H9 (cell line): ENCODE data around the gene CFAP46. TPM values are rescaled to one million over a fixed set of nuclear protein-coding genes. Genes with fewer than 3 reads are reported as not detected.

Experiments
- DNase-seq: peaks from one replicate; pipeline ENCODE4 v3.0.0-alpha.2; 2017
- H2AFZ ChIP-seq: one replicate; pipeline ENCODE4 v1.6.1; 2013; ENCODE audit warnings: mild to moderate bottlenecking, low read length, control low read depth, moderate library complexity
- H2AK5ac ChIP-seq: 2 replicates; pipeline ENCODE4 v1.6.1; 2013; ENCODE audit warnings: low read length, control low read depth, mixed read lengths; ENCODE audit not compliant: insufficient read length
- H2BK120ac ChIP-seq: one replicate; pipeline ENCODE4 v1.6.1; 2013; ENCODE audit warnings: low read depth, mild to moderate bottlenecking, low read length, control low read depth, inconsistent platforms; ENCODE audit not compliant: poor library complexity, severe bottlenecking
- H2BK12ac ChIP-seq: 2 replicates; pipeline ENCODE4 v1.6.1; 2013; ENCODE audit warnings: low read length, control low read depth, mixed read lengths, low read depth; ENCODE audit not compliant: insufficient read length
- H2BK15ac ChIP-seq: 2 replicates; pipeline ENCODE4 v1.6.1; 2013; ENCODE audit warnings: low read depth, low read length, control low read depth
- H2BK20ac ChIP-seq: one replicate; pipeline ENCODE4 v1.6.1; 2013; ENCODE audit warnings: low read depth, mild to moderate bottlenecking, low read length, control low read depth, inconsistent platforms; ENCODE audit not compliant: poor library complexity, severe bottlenecking
- H2BK5ac ChIP-seq: 2 replicates; pipeline ENCODE4 v1.6.1; 2013; ENCODE audit warnings: low read length, control low read depth, mixed read lengths; ENCODE audit not compliant: insufficient read length
- H3K14ac ChIP-seq: 2 replicates; pipeline ENCODE4 v1.6.1; 2013; ENCODE audit warnings: low read length, control low read depth; ENCODE audit not compliant: insufficient read depth
- H3K18ac ChIP-seq: 2 replicates; pipeline ENCODE4 v1.6.1; 2013; ENCODE audit warnings: low read depth, mild to moderate bottlenecking, mixed read lengths, low read length, control low read depth; ENCODE audit not compliant: insufficient read length
- H3K23ac ChIP-seq: 2 replicates; pipeline ENCODE4 v1.6.1; 2013; ENCODE audit warnings: low read length, control low read depth, mixed read lengths, low read depth; ENCODE audit not compliant: insufficient read length
- H3K23me2 ChIP-seq: 2 replicates; pipeline ENCODE4 v1.6.1; 2013; ENCODE audit warnings: low read depth, mild to moderate bottlenecking, mixed read lengths, low read length, control low read depth; ENCODE audit not compliant: insufficient read length, poor library complexity, severe bottlenecking
- H3K27ac ChIP-seq: 2 replicates; pipeline ENCODE4 v1.5.1; 2013; ENCODE audit warnings: low read length, control low read depth, mixed read lengths, low read depth; ENCODE audit not compliant: insufficient read length
- H3K27me3 ChIP-seq: 2 replicates; pipeline ENCODE4 v1.6.1; 2013; ENCODE audit warnings: low read length, control low read depth, inconsistent platforms; ENCODE audit not compliant: insufficient read depth
- H3K4ac ChIP-seq: 2 replicates; pipeline ENCODE4 v1.6.1; 2013; ENCODE audit warnings: low read depth, mild to moderate bottlenecking, control low read depth, inconsistent platforms, low read length, moderate library complexity
- H3K4me1 ChIP-seq: 2 replicates; pipeline ENCODE4 v1.6.1; 2013; ENCODE audit warnings: low read length, control low read depth, inconsistent platforms; ENCODE audit not compliant: insufficient read depth
- H3K4me2 ChIP-seq: 2 replicates; pipeline ENCODE4 v1.6.1; 2013; ENCODE audit warnings: low read length, control low read depth, mixed read lengths; ENCODE audit not compliant: insufficient read length, insufficient read depth
- H3K56ac ChIP-seq: 2 replicates; pipeline ENCODE4 v1.6.1; 2013; ENCODE audit warnings: low read depth, mild to moderate bottlenecking, mixed read lengths, low read length, control low read depth; ENCODE audit not compliant: insufficient read length
- H3K79me1 ChIP-seq: 2 replicates; pipeline ENCODE4 v1.6.1; 2013; ENCODE audit warnings: low read depth, mild to moderate bottlenecking, moderate library complexity, low read length, control low read depth, inconsistent platforms; ENCODE audit not compliant: insufficient read depth, poor library complexity, severe bottlenecking
- H3K79me2 ChIP-seq: 2 replicates; pipeline ENCODE4 v1.6.1; 2013; ENCODE audit warnings: low read length, control low read depth, inconsistent platforms; ENCODE audit not compliant: insufficient read depth
- H3K9ac ChIP-seq: 2 replicates; pipeline ENCODE4 v1.6.1; 2013; ENCODE audit warnings: low read length, control low read depth, mixed read lengths; ENCODE audit not compliant: insufficient read length; ENCODE audit errors: extremely low read depth
- H3K9me3 ChIP-seq: one replicate; pipeline ENCODE4 v1.6.1; 2013; ENCODE audit warnings: low read depth, low read length, inconsistent platforms; ENCODE audit not compliant: control insufficient read depth
- H3T11ph ChIP-seq: one replicate; pipeline ENCODE4 v1.6.1; 2013; ENCODE audit warnings: mild to moderate bottlenecking, low read length, control low read depth, inconsistent platforms
- H4K20me1 ChIP-seq: one replicate; pipeline ENCODE4 v1.6.1; 2013; ENCODE audit not compliant: control insufficient read depth, insufficient read length, insufficient read depth
- H4K5ac ChIP-seq: 2 replicates; pipeline ENCODE4 v1.6.1; 2013; ENCODE audit warnings: low read depth, mild to moderate bottlenecking, mixed read lengths, low read length, control low read depth; ENCODE audit not compliant: insufficient read length
- H4K8ac ChIP-seq: replicated peaks from 2 replicates; pipeline ENCODE4 v1.6.1; 2013; ENCODE audit warnings: low read length, control low read depth, mixed read lengths, low read depth; ENCODE audit not compliant: insufficient read length
- H4K91ac ChIP-seq: 2 replicates; pipeline ENCODE4 v1.6.1; 2013; ENCODE audit warnings: low read depth, mild to moderate bottlenecking, moderate library complexity, mixed read lengths, low read length, control low read depth; ENCODE audit not compliant: insufficient read length
- H3K27ac Mint-ChIP-seq, 3 experiments: 2 replicates in 2 of 3; 3 replicates in 1 of 3; pipeline ENCODE4 v1.8.0; 2020 to 2021; ENCODE audit warnings: mixed read lengths in 3 of 3, mild to moderate bottlenecking in 1 of 3, moderate library complexity in 1 of 3
- H3K27me3 Mint-ChIP-seq: 2 replicates; pipeline ENCODE4 v1.8.0; 2021; ENCODE audit warnings: low read depth, mild to moderate bottlenecking, moderate library complexity, mixed read lengths
- H3K36me3 Mint-ChIP-seq, 3 experiments: 2 replicates in 2 of 3; 3 replicates in 1 of 3; pipeline ENCODE4 v1.8.0; 2020 to 2021; ENCODE audit warnings: low read depth in 3 of 3, mixed read lengths in 3 of 3; ENCODE audit not compliant: insufficient read depth in 1 of 3
- H3K4me1 Mint-ChIP-seq, 2 experiments: 2 replicates each; pipeline ENCODE4 v1.8.0; 2020; ENCODE audit warnings: mixed read lengths in 2 of 2
- H3K4me3 Mint-ChIP-seq, 2 experiments: 2 replicates in 1 of 2; 3 replicates in 1 of 2; pipeline ENCODE4 v1.8.0; 2020 to 2021; ENCODE audit warnings: mild to moderate bottlenecking in 2 of 2, mixed read lengths in 2 of 2, moderate library complexity in 1 of 2
- H3K9me3 Mint-ChIP-seq, 2 experiments: 2 replicates in 1 of 2; 3 replicates in 1 of 2; pipeline ENCODE4 v1.8.0; 2020; ENCODE audit warnings: mild to moderate bottlenecking in 2 of 2, mixed read lengths in 2 of 2, moderate library complexity in 1 of 2
- WGBS: extraction: QIAGEN DNeasy Blood & Tissue Kit; methylation state at CpG from one replicate; pipeline ENCODE4 v1.1.7; 2013; ENCODE audit warnings: missing lambda C conversion rate, low lambda C conversion rate, mixed read lengths; ENCODE audit not compliant: insufficient read length; ENCODE audit errors: extremely low coverage; 5-methylcytosine and 5-hydroxymethylcytosine counted together
- total RNA-seq: library from RNA; stranded (reverse); gene quantifications from 2 replicates; pipeline ENCODE4 v1.2.1, GENCODE V29; 2021
- TF ChIP-seq, protein P1 (sequence below): fragments of 200-600 bp; sonication (generic); conservative IDR thresholded peaks from 3 replicates; pipeline ENCODE4 v1.8.0; 2021; ENCODE audit warnings: antibody characterized with exemption, mild to moderate bottlenecking

Gene CFAP46
- total RNA-seq, 1 experiment from 2014 or later: 3.1 TPM

DNA sequence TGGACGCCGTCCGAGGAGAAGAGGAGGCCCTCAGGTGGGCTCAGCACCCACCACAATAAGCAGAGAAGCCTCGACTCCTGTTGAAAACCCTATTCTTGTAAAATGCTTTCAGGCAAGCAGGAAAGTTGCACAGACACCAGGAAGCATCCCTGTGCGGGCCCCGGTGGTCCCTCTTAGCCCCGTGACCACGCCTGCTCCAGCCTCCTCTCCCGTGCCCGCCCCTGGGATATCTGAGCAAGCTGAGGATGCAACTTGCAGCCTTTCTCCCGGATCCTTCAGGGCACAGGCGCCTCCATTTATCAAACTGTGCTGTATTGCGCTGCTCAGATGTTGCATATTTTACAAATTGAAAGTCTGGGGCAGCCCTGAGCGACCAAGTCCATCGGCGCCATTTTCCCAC, 72.7 kb downstream of the CFAP46 start:
- no peak overlapping the region for H2BK15ac ChIP-seq
- no peaks in the 10 kb centered on the region for H3K79me2 ChIP-seq
- H4K20me1 ChIP-seq: no peaks in the 10 kb centered on the region
- peak; percentile 16 for DNase-seq
- no peak overlapping the region for H2BK12ac ChIP-seq
- no peak overlapping the region for H3K4me2 ChIP-seq
- Mint-ChIP-seq H3K4me1 (peaks cover 0 to 3% of the 10 kb centered on the region in 2 experiments; a peak in 1 of 4 replicates), H3K27ac (no peak overlapping the region), H3K9me3 (peaks cover 8 to 14% of the 10 kb centered on the region in 2 experiments; a peak in 4 of 5 replicates), H3K4me3 (no peak overlapping the region), H3K27me3 (peaks cover 8% of the 10 kb centered on the region; the same call in 1 of the 2 replicates), H3K36me3 (no peaks in the 10 kb centered on the region; a peak in 1 of 7 replicates)
- TF ChIP-seq, protein P1, sequence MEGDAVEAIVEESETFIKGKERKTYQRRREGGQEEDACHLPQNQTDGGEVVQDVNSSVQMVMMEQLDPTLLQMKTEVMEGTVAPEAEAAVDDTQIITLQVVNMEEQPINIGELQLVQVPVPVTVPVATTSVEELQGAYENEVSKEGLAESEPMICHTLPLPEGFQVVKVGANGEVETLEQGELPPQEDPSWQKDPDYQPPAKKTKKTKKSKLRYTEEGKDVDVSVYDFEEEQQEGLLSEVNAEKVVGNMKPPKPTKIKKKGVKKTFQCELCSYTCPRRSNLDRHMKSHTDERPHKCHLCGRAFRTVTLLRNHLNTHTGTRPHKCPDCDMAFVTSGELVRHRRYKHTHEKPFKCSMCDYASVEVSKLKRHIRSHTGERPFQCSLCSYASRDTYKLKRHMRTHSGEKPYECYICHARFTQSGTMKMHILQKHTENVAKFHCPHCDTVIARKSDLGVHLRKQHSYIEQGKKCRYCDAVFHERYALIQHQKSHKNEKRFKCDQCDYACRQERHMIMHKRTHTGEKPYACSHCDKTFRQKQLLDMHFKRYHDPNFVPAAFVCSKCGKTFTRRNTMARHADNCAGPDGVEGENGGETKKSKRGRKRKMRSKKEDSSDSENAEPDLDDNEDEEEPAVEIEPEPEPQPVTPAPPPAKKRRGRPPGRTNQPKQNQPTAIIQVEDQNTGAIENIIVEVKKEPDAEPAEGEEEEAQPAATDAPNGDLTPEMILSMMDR: no peak
- no peak overlapping the region for H3K4ac ChIP-seq
- H3K56ac ChIP-seq: no peak overlapping the region
- H2BK20ac ChIP-seq: no peak overlapping the region
- no peak overlapping the region for H4K91ac ChIP-seq
- no peak overlapping the region for H4K8ac ChIP-seq
- H3K27ac ChIP-seq: no peak overlapping the region
- no peaks in the 10 kb centered on the region for H3K23me2 ChIP-seq
- H3T11ph ChIP-seq: no peak overlapping the region
- no peak overlapping the region for H2AFZ ChIP-seq
- H3K18ac ChIP-seq: no peak overlapping the region
- WGBS: no CpG with 5 or more reads among the region's 16 CpGs
- no peaks in the 10 kb centered on the region for H3K9me3 ChIP-seq
- no peak overlapping the region for H3K9ac ChIP-seq
- no peak overlapping the region for H4K5ac ChIP-seq
- no peak overlapping the region for H3K23ac ChIP-seq
- no peak overlapping the region for H2BK120ac ChIP-seq
- H3K4me1 ChIP-seq: no peaks in the 10 kb centered on the region
- no peak overlapping the region for H2BK5ac ChIP-seq
- H3K14ac ChIP-seq: no peak overlapping the region
- no peak overlapping the region for H2AK5ac ChIP-seq
- H3K79me1 ChIP-seq: no peaks in the 10 kb centered on the region
- no peaks in the 10 kb centered on the region for H3K27me3 ChIP-seq
